WTC11 (cell line): ENCODE measurements around the gene STX8. TPM values are rescaled to one million over a fixed set of nuclear protein-coding genes. Genes with fewer than 3 reads are reported as not detected.

Experiments
- ATAC-seq: fragments of 200-7000 bp; cut with Tn5 transposase; 2 replicates; pipeline ENCODE4 v1.10.0; 2021; ENCODE audit warnings: mild to moderate bottlenecking, moderate library complexity
- CTCF ChIA-PET: fragments of 300-600 bp; sonication (Branson Sonifier 250); formaldehyde crosslinking; loops from one replicate; lab custom pipeline; 2021; ENCODE audit warnings: antibody characterized with exemption; lab: Charles Lee
- POLR2A ChIA-PET: fragments of 350-600 bp; sonication (Branson Sonifier 250); formaldehyde crosslinking; loops from one replicate; lab custom pipeline; 2021; ENCODE audit warnings: antibody characterized with exemption; lab: Charles Lee
- DNase-seq: peaks from one replicate; pipeline ENCODE4 v3.0.0; 2021; ENCODE audit warnings: low spot score
- H3K27ac Mint-ChIP-seq: 2 replicates; pipeline ENCODE4 v1.8.0; 2021; ENCODE audit warnings: mixed read lengths
- H3K27me3 Mint-ChIP-seq: 2 replicates; pipeline ENCODE4 v1.8.0; 2021; ENCODE audit warnings: low read depth, mild to moderate bottlenecking, moderate library complexity, mixed read lengths
- H3K36me3 Mint-ChIP-seq: 2 replicates; pipeline ENCODE4 v1.8.0; 2021; ENCODE audit warnings: mixed read lengths
- H3K4me1 Mint-ChIP-seq: 2 replicates; pipeline ENCODE4 v1.8.0; 2022; ENCODE audit warnings: mixed read lengths
- H3K4me3 Mint-ChIP-seq: 2 replicates; pipeline ENCODE4 v1.8.0; 2021; ENCODE audit warnings: mild to moderate bottlenecking, moderate library complexity, mixed read lengths
- H3K9me3 Mint-ChIP-seq: 2 replicates; pipeline ENCODE4 v1.8.0; 2021; ENCODE audit warnings: mixed read lengths
- FOXP1 ChIP-seq: sonication (generic); formaldehyde crosslinking; IDR thresholded peaks from 2 replicates; pipeline ENCODE4 v1.8.0; 2022; ENCODE audit warnings: missing genetic modification reagents, mild to moderate bottlenecking, moderate library complexity, borderline replicate concordance
- MXD4 ChIP-seq: fragments of 250-450 bp; sonication (Bioruptor Pico); IDR thresholded peaks from 2 replicates; pipeline ENCODE4 v1.8.0; 2021; ENCODE audit warnings: mild to moderate bottlenecking, moderate library complexity, borderline replicate concordance
- NFE2L1 ChIP-seq: sonication (generic); formaldehyde crosslinking; IDR thresholded peaks from 2 replicates; pipeline ENCODE4 v1.8.1; 2023; ENCODE audit warnings: missing genetic modification reagents
- SOX15 ChIP-seq: fragments of 250-450 bp; sonication (Bioruptor Pico); IDR thresholded peaks from 2 replicates; pipeline ENCODE4 v1.9.0; 2021; ENCODE audit warnings: mild to moderate bottlenecking
- ZNF219 ChIP-seq: sonication (generic); formaldehyde crosslinking; IDR thresholded peaks from 2 replicates; pipeline ENCODE4 v1.8.0; 2023; ENCODE audit warnings: missing genetic modification reagents, mild to moderate bottlenecking, borderline replicate concordance
- ZNF317 ChIP-seq: sonication (generic); formaldehyde crosslinking; IDR thresholded peaks from 2 replicates; pipeline ENCODE4 v1.8.1; 2023; ENCODE audit warnings: low read depth, mild to moderate bottlenecking, moderate library complexity, missing genetic modification reagents, borderline replicate concordance
- ZNF416 ChIP-seq: fragments of 250-450 bp; sonication (Bioruptor Pico); IDR thresholded peaks from 2 replicates; pipeline ENCODE4 v1.9.0; 2021; ENCODE audit warnings: mild to moderate bottlenecking, inconsistent platforms
- total RNA-seq: library from RNA; stranded (reverse); gene quantifications from 3 replicates; pipeline ENCODE4 v1.2.3, GENCODE V29; 2021
- TF ChIP-seq, protein P1 (sequence below): fragments of 250-450 bp; sonication (Bioruptor Pico); IDR thresholded peaks from 2 replicates; pipeline ENCODE4 v1.8.0; 2021; ENCODE audit warnings: mild to moderate bottlenecking
- TF ChIP-seq, protein P2 (sequence below): sonication (generic); formaldehyde crosslinking; IDR thresholded peaks from 2 replicates; pipeline ENCODE4 v1.8.1; 2023; ENCODE audit warnings: mild to moderate bottlenecking, missing genetic modification reagents, moderate library complexity
- TF ChIP-seq, protein P3 (sequence below): sonication (generic); formaldehyde crosslinking; IDR thresholded peaks from 2 replicates; pipeline ENCODE4 v1.8.0; 2023; ENCODE audit warnings: missing genetic modification reagents, mild to moderate bottlenecking, borderline replicate concordance
- TF ChIP-seq, protein P4 (sequence below): fragments of 200-600 bp; IDR thresholded peaks from 2 replicates; pipeline ENCODE4 v1.8.0; 2022; ENCODE audit warnings: antibody characterized with exemption
- TF ChIP-seq, protein P5 (sequence below): sonication (generic); formaldehyde crosslinking; IDR thresholded peaks from 2 replicates; pipeline ENCODE4 v1.8.1; 2023; ENCODE audit warnings: mild to moderate bottlenecking, moderate library complexity, missing genetic modification reagents
- TF ChIP-seq, protein P6 (sequence below): sonication (generic); formaldehyde crosslinking; IDR thresholded peaks from 2 replicates; pipeline ENCODE4 v1.8.0; 2022; ENCODE audit warnings: mild to moderate bottlenecking, missing genetic modification reagents
- TF ChIP-seq, protein P7 (sequence below): fragments of 250-450 bp; sonication (Bioruptor Pico); conservative IDR thresholded peaks from 2 replicates; pipeline ENCODE4 v1.9.0; 2021; ENCODE audit warnings: mild to moderate bottlenecking

Gene STX8
- total RNA-seq, 1 experiment from 2014 or later, result 39.9 TPM

DNA sequence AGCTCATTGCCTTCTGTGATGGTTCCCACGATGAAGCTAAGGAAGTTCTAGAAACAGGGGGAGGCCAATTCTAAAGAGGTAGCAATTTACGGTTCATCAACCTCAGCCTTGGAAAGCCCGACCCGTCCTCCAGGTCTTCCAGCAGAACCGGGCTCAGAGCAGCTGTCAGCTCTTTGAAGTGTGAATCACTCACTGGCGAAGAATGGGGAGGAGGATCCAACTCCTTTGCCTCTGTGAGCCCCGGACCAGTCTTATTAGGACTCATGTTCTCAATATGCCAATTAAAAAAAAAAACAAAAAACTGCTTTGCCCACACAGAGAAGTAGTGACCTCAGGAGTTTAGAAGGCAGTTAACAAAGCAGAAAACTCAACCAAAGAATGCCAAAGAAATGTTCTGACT is 31.4 kb downstream of the STX8 start:
- POLR2A ChIA-PET, result no interaction called here
- Mint-ChIP-seq H3K27me3 (no peaks in the 10 kb centered on the region), H3K36me3 (peaks cover 3% of the 10 kb centered on the region), H3K4me3 (no peak overlapping the region), H3K4me1 (no peaks in the 10 kb centered on the region), H3K27ac (no peak overlapping the region), H3K9me3 (no peaks in the 10 kb centered on the region)
- ATAC-seq (no peak), DNase-seq (no peak)
- CTCF ChIA-PET, result interaction anchor here (0.5 to 1.0 kb wide), 4 partner anchors 11 to 578 kb away, joined by 3 to 5 read pairs (median 4); partner anchors contain the start of genes PIK3R5 and STX8
- no peak for TF ChIP-seq NFE2L1
- TF ChIP-seq ZNF219, result no peak
- TF ChIP-seq, protein P1, sequence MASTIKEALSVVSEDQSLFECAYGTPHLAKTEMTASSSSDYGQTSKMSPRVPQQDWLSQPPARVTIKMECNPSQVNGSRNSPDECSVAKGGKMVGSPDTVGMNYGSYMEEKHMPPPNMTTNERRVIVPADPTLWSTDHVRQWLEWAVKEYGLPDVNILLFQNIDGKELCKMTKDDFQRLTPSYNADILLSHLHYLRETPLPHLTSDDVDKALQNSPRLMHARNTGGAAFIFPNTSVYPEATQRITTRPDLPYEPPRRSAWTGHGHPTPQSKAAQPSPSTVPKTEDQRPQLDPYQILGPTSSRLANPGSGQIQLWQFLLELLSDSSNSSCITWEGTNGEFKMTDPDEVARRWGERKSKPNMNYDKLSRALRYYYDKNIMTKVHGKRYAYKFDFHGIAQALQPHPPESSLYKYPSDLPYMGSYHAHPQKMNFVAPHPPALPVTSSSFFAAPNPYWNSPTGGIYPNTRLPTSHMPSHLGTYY (CRISPR knock-in tag), result no peak
- TF ChIP-seq, protein P2, sequence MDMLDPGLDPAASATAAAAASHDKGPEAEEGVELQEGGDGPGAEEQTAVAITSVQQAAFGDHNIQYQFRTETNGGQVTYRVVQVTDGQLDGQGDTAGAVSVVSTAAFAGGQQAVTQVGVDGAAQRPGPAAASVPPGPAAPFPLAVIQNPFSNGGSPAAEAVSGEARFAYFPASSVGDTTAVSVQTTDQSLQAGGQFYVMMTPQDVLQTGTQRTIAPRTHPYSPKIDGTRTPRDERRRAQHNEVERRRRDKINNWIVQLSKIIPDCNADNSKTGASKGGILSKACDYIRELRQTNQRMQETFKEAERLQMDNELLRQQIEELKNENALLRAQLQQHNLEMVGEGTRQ (CRISPR knock-in tag), result no peak
- no peak for TF ChIP-seq FOXP1 (CRISPR knock-in tag)
- TF ChIP-seq, protein P3, sequence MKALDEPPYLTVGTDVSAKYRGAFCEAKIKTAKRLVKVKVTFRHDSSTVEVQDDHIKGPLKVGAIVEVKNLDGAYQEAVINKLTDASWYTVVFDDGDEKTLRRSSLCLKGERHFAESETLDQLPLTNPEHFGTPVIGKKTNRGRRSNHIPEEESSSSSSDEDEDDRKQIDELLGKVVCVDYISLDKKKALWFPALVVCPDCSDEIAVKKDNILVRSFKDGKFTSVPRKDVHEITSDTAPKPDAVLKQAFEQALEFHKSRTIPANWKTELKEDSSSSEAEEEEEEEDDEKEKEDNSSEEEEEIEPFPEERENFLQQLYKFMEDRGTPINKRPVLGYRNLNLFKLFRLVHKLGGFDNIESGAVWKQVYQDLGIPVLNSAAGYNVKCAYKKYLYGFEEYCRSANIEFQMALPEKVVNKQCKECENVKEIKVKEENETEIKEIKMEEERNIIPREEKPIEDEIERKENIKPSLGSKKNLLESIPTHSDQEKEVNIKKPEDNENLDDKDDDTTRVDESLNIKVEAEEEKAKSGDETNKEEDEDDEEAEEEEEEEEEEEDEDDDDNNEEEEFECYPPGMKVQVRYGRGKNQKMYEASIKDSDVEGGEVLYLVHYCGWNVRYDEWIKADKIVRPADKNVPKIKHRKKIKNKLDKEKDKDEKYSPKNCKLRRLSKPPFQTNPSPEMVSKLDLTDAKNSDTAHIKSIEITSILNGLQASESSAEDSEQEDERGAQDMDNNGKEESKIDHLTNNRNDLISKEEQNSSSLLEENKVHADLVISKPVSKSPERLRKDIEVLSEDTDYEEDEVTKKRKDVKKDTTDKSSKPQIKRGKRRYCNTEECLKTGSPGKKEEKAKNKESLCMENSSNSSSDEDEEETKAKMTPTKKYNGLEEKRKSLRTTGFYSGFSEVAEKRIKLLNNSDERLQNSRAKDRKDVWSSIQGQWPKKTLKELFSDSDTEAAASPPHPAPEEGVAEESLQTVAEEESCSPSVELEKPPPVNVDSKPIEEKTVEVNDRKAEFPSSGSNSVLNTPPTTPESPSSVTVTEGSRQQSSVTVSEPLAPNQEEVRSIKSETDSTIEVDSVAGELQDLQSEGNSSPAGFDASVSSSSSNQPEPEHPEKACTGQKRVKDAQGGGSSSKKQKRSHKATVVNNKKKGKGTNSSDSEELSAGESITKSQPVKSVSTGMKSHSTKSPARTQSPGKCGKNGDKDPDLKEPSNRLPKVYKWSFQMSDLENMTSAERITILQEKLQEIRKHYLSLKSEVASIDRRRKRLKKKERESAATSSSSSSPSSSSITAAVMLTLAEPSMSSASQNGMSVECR, result no peak
- no peak for TF ChIP-seq ZNF317 (CRISPR knock-in tag)
- TF ChIP-seq SOX15 (CRISPR knock-in tag), result no peak
- TF ChIP-seq, protein P4, sequence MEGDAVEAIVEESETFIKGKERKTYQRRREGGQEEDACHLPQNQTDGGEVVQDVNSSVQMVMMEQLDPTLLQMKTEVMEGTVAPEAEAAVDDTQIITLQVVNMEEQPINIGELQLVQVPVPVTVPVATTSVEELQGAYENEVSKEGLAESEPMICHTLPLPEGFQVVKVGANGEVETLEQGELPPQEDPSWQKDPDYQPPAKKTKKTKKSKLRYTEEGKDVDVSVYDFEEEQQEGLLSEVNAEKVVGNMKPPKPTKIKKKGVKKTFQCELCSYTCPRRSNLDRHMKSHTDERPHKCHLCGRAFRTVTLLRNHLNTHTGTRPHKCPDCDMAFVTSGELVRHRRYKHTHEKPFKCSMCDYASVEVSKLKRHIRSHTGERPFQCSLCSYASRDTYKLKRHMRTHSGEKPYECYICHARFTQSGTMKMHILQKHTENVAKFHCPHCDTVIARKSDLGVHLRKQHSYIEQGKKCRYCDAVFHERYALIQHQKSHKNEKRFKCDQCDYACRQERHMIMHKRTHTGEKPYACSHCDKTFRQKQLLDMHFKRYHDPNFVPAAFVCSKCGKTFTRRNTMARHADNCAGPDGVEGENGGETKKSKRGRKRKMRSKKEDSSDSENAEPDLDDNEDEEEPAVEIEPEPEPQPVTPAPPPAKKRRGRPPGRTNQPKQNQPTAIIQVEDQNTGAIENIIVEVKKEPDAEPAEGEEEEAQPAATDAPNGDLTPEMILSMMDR, result no peak
- no peak for TF ChIP-seq MXD4
- TF ChIP-seq, protein P5, sequence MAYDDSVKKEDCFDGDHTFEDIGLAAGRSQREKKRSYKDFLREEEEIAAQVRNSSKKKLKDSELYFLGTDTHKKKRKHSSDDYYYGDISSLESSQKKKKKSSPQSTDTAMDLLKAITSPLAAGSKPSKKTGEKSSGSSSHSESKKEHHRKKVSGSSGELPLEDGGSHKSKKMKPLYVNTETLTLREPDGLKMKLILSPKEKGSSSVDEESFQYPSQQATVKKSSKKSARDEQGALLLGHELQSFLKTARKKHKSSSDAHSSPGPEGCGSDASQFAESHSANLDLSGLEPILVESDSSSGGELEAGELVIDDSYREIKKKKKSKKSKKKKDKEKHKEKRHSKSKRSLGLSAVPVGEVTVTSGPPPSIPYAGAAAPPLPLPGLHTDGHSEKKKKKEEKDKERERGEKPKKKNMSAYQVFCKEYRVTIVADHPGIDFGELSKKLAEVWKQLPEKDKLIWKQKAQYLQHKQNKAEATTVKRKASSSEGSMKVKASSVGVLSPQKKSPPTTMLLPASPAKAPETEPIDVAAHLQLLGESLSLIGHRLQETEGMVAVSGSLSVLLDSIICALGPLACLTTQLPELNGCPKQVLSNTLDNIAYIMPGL (CRISPR knock-in tag), result no peak
- TF ChIP-seq ZNF416 (CRISPR knock-in tag), result no peak
- TF ChIP-seq, protein P6, sequence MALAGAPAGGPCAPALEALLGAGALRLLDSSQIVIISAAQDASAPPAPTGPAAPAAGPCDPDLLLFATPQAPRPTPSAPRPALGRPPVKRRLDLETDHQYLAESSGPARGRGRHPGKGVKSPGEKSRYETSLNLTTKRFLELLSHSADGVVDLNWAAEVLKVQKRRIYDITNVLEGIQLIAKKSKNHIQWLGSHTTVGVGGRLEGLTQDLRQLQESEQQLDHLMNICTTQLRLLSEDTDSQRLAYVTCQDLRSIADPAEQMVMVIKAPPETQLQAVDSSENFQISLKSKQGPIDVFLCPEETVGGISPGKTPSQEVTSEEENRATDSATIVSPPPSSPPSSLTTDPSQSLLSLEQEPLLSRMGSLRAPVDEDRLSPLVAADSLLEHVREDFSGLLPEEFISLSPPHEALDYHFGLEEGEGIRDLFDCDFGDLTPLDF, result no peak
- TF ChIP-seq, protein P7, sequence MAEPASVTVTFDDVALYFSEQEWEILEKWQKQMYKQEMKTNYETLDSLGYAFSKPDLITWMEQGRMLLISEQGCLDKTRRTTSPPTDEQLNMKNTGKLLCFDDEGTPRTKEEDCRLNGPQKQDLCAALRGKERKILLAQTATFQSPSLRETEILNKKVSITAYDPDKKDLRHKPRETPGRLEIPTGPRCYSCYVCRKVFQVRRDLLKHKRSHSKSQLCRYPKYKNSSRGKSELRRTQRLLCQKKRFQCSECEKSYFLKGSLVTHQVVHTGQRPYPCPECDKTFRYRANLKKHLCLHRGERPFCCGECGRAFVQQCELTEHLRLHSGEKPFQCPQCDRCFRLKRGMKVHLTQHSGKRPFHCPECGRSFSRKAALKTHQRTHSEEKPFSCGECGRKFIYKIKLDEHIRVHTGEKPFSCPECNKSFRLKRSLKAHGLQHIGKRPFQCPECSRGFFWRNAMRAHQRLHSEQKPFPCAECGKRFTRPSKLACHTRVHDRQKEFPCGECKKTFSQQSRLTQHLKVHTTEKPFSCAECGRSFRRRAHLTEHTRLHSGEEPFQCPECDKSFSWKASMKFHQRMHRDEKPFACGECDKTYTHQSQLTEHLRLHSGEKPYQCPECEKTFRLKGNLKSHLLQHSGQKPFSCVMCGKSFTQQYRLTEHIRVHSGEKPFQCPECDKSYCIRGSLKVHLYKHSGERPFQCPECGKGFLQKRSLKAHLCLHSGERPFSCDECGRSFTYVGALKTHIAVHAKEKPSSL (CRISPR knock-in tag), result no peak
- TF ChIP-seq, all 79 proteins: peak for 0
